ENCODE data around the gene IL1RN.

IL1RN gene

DNA sequence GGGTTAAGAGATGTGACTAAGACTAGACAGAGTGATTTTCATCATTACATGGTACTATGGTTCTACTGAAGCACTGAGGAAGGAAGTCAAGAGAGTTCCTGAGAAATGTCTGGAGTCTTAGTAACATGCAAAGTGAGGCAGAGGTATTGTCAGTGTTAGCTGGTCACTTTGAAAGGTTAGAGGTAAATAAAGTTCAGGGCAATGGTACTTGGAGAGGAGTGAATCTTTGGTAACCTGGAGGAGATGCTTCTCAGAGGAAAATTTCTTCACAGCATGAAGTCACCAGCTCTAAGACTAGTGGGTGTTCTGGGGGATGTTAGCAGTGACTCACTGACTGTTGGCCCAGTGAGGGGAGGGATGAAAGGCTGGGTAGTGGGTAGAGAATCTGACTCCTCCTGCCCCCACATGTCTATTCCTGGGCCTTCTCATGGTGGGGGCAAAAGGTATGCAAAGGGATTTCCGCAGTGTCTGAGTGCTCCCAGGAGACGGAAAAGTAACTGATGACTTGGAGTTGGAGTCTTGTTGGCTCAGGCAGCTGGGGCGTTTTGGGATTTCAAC lies 23.3 kb upstream of the IL1RN start:
- DNase-seq, result no peak

DNA sequence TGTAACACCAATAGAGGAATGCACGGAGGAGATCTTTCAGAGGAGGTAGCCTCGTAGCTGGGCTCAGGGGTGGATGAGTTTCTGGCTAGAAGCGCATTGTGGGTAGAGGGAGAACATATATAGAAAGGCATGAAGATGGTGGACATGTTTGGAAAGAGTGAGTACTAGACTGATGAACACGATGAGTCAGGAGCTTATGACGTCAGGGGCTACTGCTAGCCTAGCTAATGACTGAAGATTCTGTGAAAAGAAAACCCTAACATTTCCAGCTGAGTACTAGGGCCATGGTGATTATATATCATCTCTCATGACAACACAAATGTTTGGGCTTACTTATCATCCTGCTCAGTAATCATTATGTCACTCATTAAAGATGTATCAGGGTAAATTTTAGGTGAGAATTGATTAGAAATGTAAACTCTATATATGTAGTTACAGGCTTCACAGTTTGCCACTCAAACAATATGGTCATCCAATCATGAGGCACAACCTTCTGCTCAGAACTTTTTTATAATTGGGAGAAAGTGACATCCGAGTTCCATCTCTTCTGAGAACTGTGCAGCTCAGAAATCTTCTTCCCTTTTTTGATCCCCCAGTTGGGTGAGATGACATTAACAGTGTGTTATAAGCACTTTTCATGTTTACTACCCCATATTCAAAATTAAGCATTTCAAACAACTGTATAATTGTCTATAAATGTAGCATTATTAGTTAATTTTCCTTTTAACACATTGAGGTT lies 22.2 kb upstream of the IL1RN start:
- no peak for DNase-seq

DNA sequence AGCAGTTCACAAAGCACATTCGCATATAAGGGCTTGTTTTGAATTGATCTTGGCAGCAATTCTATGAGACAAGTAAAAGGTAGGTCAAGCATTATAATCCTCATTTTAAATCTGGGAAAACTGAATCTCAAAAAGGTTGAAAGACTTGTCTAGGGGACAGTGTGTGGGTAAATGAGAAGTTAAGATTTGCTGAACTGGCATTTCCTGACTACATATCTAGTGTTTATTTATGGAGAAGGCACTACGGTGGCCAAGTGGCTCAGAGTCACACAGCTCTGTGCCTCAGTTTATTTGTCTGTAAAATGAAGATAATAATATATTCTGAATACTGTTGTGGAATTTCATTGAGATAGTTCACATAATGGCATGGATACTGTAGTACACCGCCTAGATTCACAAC lies 16.3 kb upstream of the IL1RN start:
- no peak for DNase-seq

DNA sequence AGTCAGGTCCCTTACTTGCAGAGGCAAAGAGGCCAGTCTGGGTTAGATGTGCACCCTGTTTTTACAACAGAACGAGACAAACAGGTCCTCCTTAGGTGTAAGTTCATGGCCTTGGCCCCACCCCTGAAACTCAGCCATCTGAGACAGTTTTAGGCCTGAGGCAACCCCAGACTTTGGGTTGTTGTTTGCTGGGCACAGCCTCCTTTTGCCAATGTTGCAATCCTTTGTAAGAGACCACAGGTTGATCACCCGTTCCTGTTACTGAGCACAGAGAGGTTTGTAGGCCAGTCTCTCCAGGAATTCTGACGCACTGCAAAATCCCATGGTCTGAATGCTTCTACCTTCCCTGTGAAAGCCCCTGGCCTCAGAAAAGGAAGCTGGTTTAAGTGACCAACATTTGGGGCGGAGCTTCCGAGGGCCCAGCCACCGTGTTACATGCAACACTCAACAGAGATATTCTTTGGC lies 15.5 kb upstream of the IL1RN start:
- no peak for DNase-seq

DNA sequence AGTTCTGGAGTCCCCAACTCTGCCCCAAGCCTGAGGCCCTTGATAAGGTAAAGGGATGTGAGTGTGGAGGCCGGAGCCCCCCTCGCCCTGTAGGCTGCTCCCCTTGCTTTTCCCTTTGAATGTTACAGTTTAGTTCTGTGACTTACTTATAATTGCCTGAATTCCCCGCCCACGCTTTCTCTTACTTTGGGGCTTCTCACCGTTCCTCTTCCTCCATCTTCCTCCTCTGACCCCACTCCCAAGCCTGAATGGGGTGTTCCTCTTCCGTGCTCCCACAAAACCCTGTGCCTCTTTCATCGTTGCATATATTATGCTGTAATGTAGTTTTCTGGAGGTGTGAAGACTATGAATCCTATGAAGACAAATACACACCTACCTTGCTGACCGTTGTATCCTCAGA lies 15.0 kb upstream of the IL1RN start:
- no peak for DNase-seq

DNA sequence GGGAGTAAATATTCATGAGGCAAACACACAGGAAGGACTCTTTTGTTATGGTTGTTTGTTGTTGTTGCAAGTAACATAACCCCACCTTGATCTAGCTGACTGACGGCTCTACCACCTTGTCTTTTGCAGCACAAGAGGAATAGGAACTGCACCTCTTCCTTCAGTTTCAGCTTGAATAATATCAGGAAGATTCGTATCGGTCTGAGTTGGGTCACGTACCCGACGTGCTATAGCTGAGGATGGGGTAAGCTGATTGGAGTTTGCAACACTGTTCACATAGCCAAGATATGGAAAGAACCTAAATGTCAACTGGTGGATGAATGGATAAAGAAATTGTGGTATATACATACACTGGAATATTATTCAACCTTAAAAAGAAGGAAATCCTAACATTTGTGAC lies 14.5 kb upstream of the IL1RN start:
- no peak for DNase-seq

DNA sequence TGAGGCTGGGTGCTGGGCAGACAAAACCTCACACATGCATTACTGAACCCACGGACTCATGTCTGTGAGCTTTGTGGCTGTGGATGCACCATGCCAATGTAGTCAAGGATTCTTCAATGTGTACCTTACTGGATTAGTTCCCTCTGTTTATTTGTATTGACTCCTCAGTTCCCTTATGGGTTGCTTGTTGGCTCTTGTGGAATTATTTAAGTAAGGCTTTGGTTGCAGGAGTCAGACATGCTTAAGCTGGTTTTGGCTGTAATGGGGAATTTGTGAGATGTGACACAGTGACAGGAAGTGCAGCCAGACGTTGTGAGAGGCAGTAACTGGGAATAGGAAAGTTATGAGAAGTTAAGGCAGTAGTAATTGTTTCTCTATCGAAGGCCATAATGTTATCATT lies 13.6 kb upstream of the IL1RN start:
- DNase-seq, result no peak

DNA sequence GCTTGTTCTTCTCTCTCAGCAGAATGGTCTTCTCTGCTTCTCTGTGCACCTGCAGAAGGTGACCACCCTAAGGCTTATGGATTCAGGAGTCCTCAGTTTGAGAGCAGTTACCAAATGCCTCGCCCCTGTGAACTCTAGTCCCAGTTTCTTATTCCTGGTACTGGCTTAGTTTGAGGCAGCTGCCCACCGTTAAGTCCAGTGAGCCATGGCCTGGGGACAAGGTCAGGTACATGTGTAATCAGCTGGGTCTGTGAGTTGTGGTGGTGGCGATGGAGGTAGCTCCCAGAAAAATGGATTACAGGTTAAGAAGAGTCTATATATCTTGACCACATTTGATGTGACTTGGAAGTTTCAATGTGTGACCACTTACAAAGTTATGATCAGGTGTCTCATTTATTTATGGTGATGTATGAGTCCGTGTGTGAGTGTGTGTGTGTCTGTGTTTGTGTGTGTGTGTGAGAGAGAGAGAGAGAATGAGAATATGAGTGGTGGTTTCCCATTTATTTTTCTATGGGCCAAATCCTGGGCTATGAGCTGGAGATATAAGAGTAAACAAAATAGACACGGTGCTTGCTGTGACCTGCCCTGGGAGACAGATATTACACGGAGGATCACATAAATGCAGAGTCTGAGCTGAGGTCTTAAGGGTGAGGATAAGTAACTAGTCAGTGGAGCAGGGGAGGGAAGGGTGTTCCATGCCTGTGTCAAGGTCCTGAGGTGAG lies 13.0 kb upstream of the IL1RN start:
- no peak for DNase-seq

DNA sequence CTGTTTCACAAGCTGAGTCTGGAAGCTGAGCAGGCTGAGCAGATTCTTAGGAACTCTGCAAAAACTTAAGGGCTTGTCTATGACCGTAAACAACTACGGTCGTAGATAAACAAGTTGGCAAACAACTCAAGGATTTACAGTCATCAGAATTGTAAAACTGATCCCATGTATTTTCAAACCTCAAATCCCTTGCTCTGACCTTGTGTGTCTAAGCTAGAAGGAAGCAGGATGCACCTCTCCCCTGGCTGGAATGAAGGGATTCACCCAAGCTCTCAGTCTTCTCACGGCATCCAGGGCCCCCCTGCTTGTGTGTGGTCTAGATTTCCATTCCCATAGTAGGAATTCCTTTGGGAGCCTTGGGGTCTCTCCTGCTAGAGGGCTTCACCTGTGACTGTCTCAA lies 12.4 kb upstream of the IL1RN start:
- DNase-seq, result no peak

DNA sequence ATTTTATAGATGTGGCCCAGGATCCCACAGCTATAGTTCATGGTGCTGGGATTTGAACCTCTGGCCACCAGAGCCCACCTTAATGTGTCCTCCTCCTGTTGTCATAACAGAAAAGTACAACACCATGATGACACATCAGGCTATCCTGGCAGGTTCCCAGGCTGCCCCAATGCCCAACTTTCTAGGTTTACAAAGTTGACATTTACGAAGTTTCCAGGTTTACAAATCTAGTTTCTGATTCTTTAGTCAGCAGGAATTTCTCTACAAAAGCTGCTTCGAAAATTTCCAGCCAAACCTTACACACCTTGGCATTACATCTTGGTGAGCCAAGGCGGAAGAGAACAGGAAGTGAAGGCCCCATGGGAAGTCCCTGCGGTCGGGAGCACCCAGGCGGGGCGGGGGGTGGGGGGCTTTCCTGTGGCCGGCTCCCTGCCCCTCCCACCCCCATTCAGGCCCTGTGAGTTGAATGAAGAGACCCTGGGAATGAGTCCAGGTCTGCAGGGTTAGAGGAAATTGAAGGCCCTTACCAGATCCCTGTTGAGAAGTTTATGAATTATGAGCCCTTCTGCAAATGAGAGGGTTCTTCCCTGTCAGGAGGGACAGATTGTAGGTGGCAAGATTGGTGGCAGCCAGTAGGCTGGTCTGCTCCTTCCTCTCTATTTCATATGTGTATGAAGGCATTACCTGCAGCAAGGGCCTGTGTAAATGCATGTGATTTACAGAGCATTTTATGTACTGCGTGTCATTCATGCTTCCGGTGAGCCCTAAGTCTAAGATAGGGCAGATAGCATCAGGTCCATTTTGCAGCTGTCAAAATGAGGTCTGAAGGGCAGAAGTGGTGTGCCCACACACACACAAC lies 11.1 kb upstream of the IL1RN start:
- no peak for DNase-seq

DNA sequence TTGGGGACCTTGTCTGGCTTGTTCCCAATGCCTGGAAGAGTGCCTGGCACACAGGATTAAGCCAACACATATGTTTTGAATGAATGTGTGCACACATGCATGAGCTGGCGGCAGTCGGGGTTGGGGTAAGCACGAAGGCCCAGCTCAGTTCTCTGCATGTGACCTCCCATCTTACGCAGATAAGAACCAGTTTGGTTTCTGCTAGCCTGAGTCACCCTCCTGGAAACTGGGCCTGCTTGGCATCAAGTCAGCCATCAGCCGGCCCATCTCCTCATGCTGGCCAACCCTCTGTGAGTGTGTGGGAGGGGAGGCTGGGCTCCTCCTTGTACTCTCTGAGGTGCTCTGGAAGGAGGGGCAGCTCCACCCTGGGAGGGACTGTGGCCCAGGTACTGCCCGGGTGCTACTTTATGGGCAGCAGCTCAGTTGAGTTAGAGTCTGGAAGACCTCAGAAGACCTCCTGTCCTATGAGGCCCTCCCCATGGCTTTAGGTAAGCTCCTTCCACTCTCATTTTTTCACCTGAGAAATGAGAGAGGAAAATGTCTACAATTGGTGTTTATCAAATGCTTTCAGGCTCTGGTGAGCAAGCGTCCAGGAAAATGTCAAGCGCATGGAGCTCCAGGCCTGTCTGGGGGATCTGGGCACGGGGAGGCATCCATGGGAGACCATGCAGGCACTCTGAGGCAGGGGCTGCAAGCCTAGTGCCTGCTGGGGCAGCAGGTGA lies 9.7 kb upstream of the IL1RN start:
- no peak for DNase-seq

DNA sequence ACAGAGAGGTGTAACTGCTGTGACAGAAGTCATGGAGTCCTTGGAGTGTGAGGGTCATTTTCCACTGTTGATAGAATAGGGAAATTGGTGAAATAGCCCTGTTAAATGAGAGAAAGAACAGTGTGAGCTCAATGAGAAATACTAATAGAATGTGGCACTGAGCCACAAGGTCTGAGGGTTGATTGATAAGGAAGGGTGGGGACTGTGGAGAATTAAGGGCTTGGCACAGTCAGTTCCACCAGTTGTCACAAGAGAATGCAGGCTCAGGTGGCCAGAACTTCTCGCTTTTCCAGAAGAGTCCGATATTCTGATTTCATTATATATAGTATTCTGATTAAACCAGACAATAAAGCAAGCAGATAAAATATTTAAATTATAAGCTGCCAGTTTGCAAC lies 9.1 kb upstream of the IL1RN start:
- no peak for DNase-seq

DNA sequence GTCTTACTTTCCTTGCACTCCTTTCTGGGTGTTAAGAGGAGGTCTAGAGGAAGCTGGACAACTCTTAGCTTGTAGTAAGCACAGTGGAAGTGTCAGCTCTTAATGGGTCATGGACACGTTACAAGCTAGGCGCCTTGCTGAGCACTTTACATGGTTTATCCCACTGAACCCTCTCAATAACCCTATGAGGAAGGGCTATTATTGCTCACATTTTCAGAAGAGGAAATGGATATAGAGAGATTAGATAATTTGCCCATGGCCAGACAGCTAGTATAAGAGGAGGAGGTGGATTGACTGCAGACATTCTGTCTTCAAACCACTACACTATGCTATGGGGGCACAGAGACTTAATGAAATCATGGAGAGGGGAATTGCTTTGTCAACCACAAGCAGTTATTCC lies 8.3 kb upstream of the IL1RN start:
- DNase-seq, result no peak

DNA sequence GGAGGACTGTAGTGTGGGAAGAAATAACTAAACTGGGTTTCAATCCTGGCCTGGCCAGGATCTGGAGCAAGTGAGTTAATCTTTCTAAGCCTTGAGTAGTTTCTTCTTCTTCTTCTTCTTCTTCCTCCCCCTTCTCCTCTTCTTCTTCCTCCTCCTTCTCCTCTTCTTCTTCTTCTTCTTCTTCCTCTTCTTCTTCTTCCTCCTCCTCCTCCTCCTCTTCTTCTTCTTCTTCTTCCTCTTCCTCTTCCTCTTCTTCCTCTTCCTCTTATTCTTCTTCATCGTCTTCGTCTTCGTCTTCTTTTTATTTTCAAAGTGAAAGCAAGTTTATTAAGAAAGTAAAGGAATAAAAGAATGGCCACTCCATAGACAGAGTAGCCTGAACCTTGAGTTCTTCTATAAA lies 6.5 kb upstream of the IL1RN start:
- DNase-seq, result no peak

DNA sequence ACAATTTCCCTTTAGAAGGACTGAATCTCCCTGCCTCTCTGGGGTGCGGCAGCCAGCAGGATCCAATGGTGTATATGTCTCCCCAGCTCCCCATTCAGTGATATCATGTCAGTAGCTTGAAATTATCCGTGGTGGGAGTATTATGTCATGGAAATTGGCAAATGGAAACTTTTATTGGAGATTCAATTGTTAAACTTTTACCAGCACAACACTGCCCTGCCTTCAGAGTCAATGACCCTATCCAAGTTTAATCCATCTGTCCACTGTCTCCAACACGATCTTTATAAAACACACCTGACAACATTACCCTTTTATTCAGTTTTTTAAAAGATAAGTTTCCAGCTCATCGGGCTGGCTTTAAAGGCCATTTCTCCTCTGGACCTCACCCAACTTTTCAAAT lies 5.0 kb upstream of the IL1RN start:
- no peak for DNase-seq

DNA sequence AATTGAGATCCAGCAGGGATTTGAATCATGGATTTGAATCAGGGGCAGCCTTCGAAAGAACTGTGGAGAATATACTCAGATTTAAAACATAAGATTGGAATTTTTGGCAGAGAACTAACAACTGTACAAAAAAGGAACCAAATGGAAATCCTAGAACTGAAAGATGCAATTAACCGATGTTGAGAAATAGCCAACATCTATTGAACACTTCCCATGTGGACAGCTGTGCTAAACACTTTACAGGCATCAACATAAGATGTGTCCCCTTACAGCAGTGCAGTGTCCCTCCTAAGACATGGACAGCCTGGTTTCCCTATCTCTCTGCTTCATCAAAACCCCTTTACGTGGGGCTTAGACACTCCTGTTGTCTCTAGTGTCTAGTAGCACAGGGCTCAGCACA lies 3.7 kb upstream of the IL1RN start:
- no peak for DNase-seq

DNA sequence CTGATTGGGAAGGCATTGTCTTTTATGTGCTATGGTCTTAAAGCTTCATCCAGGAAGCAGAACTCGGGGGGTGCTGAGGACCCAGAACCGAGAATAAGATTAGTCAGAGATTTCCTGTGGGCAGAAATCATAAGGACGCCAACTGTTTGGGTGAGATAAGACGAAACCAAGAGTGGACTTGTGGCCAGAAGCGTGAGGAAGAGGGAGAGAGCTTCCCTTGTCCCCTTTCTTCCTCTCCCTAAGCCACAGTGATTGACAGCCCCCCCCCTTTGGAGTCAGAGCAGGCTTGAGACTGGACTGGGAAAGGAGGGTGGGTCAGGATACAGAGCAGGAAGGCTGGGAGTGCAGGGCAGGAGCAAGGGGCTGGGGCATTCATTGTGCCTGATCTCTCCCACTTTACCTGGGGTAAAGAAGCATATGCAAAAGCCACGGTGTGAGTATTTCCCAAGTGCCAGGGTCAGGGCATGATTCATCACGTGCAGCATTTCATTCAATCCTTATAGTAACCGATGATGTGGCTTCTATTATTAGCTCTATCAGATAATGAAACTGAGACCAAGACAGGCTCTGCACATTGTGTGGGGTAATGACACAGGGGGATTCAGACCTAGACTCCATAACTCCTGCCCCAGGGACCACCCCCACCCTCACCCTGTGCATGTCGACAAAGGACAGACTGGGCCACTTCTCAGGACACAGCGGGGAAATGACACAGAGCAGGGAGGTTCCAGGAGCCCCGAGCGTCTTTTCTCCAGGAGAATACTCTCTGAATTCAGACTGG lies 3.0 kb upstream of the IL1RN start:
- DNase-seq, result no peak

DNA sequence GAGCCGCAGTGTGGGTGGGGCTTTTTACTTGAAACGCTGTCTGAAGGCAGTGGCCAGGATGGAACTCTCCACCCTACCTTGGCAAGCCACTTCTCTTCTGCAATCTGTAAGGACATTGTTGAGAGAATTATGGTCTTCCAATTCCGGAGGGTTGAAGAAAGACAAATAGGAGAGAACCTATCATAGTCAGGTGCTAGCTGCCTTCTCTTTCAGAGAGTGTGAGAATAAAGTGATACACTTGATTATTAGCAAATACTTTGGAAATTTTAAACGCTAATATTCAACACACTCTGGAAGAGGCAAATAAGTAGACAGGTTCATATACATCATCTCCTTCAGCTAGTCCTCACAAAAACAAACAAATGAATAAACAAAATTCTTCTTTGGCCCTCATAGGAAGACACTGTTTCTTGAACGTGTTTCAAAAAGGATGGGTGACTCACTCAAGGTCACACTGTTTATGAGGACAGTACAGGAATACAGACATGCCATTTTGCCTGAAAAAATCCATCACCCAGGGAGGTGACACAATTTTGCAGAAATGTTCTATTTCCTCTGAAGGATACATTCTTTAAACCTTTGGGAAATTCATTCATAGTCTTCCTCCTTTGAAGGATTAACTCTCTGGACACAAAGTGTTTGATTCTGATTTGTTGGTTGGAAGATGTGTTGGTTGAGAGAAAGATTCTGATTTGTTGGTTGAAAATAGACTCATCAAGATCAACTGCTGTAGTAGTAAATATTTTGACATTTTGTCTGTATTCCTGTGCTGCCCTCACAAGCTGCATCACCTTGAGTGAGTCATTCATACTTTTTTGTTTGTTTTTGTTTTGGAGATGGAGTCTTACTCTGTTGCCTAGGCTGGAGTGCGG lies 2.2 kb upstream of the IL1RN start:
- no peak for DNase-seq

DNA sequence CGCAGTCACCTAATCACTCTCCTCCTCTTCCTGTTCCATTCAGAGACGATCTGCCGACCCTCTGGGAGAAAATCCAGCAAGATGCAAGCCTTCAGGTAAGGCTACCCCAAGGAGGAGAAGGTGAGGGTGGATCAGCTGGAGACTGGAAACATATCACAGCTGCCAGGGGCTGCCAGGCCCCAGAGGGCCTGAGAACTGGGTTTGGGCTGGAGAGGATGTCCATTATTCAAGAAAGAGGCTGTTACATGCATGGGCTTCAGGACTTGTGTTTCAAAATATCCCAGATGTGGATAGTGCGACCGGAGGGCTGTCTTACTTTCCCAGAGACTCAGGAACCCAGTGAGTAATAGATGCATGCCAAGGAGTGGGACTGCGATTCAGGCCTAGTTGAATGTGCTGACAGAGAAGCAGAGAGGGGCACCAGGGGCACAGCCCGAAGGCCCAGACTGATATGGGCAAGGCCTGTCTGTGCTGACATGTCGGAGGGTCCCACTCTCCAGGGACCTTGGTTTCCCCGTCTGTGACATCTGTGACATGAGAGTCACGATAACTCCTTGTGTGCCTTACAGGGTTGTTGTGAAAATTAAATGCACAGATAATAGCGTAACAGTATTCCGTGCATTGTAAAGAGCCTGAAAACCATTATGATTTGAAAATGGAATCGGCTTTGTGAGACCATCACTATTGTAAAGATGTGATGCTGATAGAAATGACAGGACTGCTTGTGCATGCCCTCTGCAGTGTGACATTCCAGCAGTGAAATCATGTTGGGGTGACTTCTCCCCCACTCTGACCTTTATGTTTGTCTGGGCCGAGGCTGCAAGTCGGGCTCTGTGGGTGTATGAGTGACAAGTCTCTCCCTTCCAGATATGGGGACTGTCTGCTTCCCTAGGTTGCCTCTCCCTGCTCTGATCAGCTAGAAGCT lies 510 bp downstream of the IL1RN start:
- no peak for DNase-seq
